Sigmoid colon (tissue), 4 donors: Measurements from ENCODE around the gene CABLES2.

Experiments used
- CTCF ChIP-seq, 4 experiments: fragments of 450-650 bp in 3 of 4; fragments of 200-600 bp in 1 of 4; IDR thresholded peaks; one replicate each; pipeline ENCODE4 v1.5.1; 2016 to 2019; ENCODE audit warnings: antibody characterized with exemption in 4 of 4, mild to moderate bottlenecking in 3 of 4, moderate library complexity in 2 of 4
- POLR2A ChIP-seq, 2 donors: fragments of 450-650 bp; IDR thresholded peaks; one replicate each; pipeline ENCODE4 v1.6.1; 2016; ENCODE audit warnings: antibody characterized with exemption in 2 of 2, mild to moderate bottlenecking in 2 of 2, moderate library complexity in 2 of 2
- POLR2AphosphoS5 ChIP-seq, 4 donors: sonication (generic); formaldehyde crosslinking; IDR thresholded peaks; one replicate each; pipeline ENCODE4 v1.6.1; 2017; ENCODE audit warnings: antibody characterized with exemption in 4 of 4

- TF ChIP-seq CTCF (IDR thresholded peaks at IDR 0.05) (no peak), POLR2AphosphoS5 (IDR thresholded peaks at IDR 0.05) (peak in 3 of 4 donors; percentile 8 to 27 (median 24)), POLR2A (IDR thresholded peaks at IDR 0.05) (no peak)
Measured at GRCh38 chr20:62367633-62368391, 39.3 kb downstream of the CABLES2 start.
